Neural cell (in vitro differentiated cells): ENCODE results near the gene STK10. TPM values are rescaled to one million over a fixed set of nuclear protein-coding genes. Genes with fewer than 3 reads are reported as not detected.

Experiments used
- H2AFZ ChIP-seq: fragments of 200-600, 300-800 bp; sonication (generic), shearing (Covaris generic); 2 replicates; pipeline ENCODE4 v1.6.0; 2014; ENCODE audit warnings: low read depth, mild to moderate bottlenecking, antibody characterized with exemption, low read length, moderate library complexity
- H3F3A ChIP-seq: fragments of 200-600 bp; shearing (Covaris generic); 2 replicates; pipeline ENCODE4 v1.6.1; 2016; ENCODE audit warnings: mild to moderate bottlenecking, moderate library complexity, mixed read lengths, antibody characterized with exemption, low read length; ENCODE audit not compliant: insufficient read depth, poor library complexity, severe bottlenecking
- H3K27ac ChIP-seq: fragments of 200-600, 300-800 bp; sonication (generic), shearing (Covaris generic); 2 replicates; pipeline ENCODE4 v1.5.1; 2014; ENCODE audit warnings: mild to moderate bottlenecking, low read length, moderate library complexity
- H3K27me3 ChIP-seq: fragments of 300-800, 200-600 bp; sonication (generic), shearing (Covaris generic); 2 replicates; pipeline ENCODE4 v1.6.0; 2014; ENCODE audit warnings: mild to moderate bottlenecking, low read depth, low read length, moderate library complexity; ENCODE audit not compliant: insufficient read depth
- H3K36me3 ChIP-seq: fragments of 300-800, 200-600 bp; sonication (generic), shearing (Covaris generic); 2 replicates; pipeline ENCODE4 v1.5.1; 2014; ENCODE audit warnings: mild to moderate bottlenecking, antibody characterized with exemption, low read length, moderate library complexity; ENCODE audit not compliant: insufficient read depth
- H3K4me2 ChIP-seq: fragments of 300-800, 200-600 bp; sonication (generic), shearing (Covaris generic); 2 replicates; pipeline ENCODE4 v1.6.0; 2014; ENCODE audit warnings: mild to moderate bottlenecking, low read length
- H3K4me3 ChIP-seq: fragments of 300-800, 200-600 bp; sonication (generic), shearing (Covaris generic); 2 replicates; pipeline ENCODE4 v1.5.1; 2014; ENCODE audit warnings: mild to moderate bottlenecking, low read length, moderate library complexity
- H3K79me2 ChIP-seq: fragments of 200-600 bp; shearing (Covaris generic); replicated peaks from 2 replicates; pipeline ENCODE4 v1.6.0; 2014; ENCODE audit warnings: mild to moderate bottlenecking, low read length, moderate library complexity; ENCODE audit not compliant: insufficient read depth
- H3K9ac ChIP-seq: fragments of 300-800, 200-600 bp; sonication (generic), shearing (Covaris generic); 2 replicates; pipeline ENCODE4 v1.6.1; 2016; ENCODE audit warnings: mild to moderate bottlenecking, low read length, mixed read lengths
- H3K9me2 ChIP-seq: fragments of 200-600 bp; shearing (Covaris generic); 2 replicates; pipeline ENCODE4 v1.6.1; 2016; ENCODE audit warnings: mild to moderate bottlenecking, low read length, mixed read lengths; ENCODE audit not compliant: insufficient read depth
- H3K9me3 ChIP-seq: fragments of 200-600, 300-800 bp; sonication (generic), shearing (Covaris generic); 2 replicates; pipeline ENCODE4 v1.6.1; 2016; ENCODE audit warnings: mild to moderate bottlenecking, mixed run types, low read length, moderate library complexity, mixed read lengths
- H4K20me1 ChIP-seq: fragments of 200-600 bp; shearing (Covaris generic); 2 replicates; pipeline ENCODE4 v1.6.1; 2016; ENCODE audit warnings: mild to moderate bottlenecking, mixed run types; ENCODE audit not compliant: insufficient read depth
- EP300 ChIP-seq: fragments of 450-650 bp; conservative IDR thresholded peaks from 2 replicates; pipeline ENCODE4 v1.6.1; 2014; ENCODE audit warnings: antibody characterized with exemption, mild to moderate bottlenecking, moderate library complexity; ENCODE audit not compliant: poor library complexity, severe bottlenecking
- EZH2 ChIP-seq: fragments of 200-600, 300-800 bp; shearing (Covaris generic), sonication (generic); IDR thresholded peaks from 2 replicates; pipeline ENCODE4 v1.6.1; 2014; ENCODE audit warnings: antibody characterized with exemption, low read length, borderline replicate concordance, mild to moderate bottlenecking; ENCODE audit not compliant: insufficient read depth, poor library complexity, severe bottlenecking
- MXI1 ChIP-seq: fragments of 450-650 bp; conservative IDR thresholded peaks from 2 replicates; pipeline ENCODE4 v1.6.1; 2014; ENCODE audit warnings: antibody characterized with exemption, mild to moderate bottlenecking; ENCODE audit not compliant: poor library complexity, severe bottlenecking
- POLR2AphosphoS5 ChIP-seq: IDR thresholded peaks from 2 replicates; pipeline ENCODE4 v1.6.1; 2012
- RAD21 ChIP-seq: fragments of 450-650 bp; conservative IDR thresholded peaks from 2 replicates; pipeline ENCODE4 v1.6.1; 2014; ENCODE audit warnings: antibody characterized with exemption, mild to moderate bottlenecking, moderate library complexity
- SMC3 ChIP-seq: fragments of 450-650 bp; conservative IDR thresholded peaks from 2 replicates; pipeline ENCODE4 v1.6.1; 2014; ENCODE audit warnings: antibody characterized with exemption, mild to moderate bottlenecking, moderate library complexity; ENCODE audit not compliant: poor library complexity
- TAF1 ChIP-seq: IDR thresholded peaks from 2 replicates; pipeline ENCODE4 v1.6.1; 2012; ENCODE audit warnings: low read depth
- polyA plus RNA-seq: library from polyadenylated mRNA; depleted of rRNA; stranded (reverse); fragments of >200 nt; gene quantifications from 2 replicates; pipeline ENCODE4 v1.2.3, GENCODE V29; 2014
- TF ChIP-seq, protein P1 (sequence below): fragments of 450-650 bp; IDR thresholded peaks from 2 replicates; pipeline ENCODE4 v1.5.1; 2014; ENCODE audit warnings: antibody characterized with exemption, mild to moderate bottlenecking, moderate library complexity; ENCODE audit not compliant: poor library complexity, severe bottlenecking
- TF ChIP-seq, protein P2 (sequence below): IDR thresholded peaks from 2 replicates; pipeline ENCODE4 v1.6.1; 2012; ENCODE audit warnings: borderline replicate concordance

The STK10 gene
- polyA plus RNA-seq, 1 donor from 2014 or later, result 8.2 TPM

DNA sequence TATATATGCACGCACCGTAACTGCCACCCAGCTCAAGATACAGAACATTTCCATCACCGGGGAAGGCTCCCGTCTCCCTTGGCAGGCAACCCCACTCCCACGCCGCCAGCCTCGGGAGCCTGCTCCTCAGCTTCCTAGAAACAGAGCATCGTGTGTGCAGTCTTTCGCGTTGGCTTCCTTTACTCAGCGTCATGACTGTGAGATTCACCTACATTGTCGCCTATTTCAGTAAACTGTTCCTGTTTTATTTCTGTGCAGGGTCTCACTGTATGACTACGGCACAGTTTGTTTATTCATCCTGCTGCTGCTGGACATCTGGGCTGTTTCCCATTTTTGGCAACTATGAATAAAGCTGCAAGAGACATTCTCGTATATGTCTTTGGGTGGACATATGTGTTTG lies 90.7 kb downstream of the STK10 start:
- H3K27me3 ChIP-seq, result no peaks in the 10 kb centered on the region
- no peaks in the 10 kb centered on the region for H3K9me3 ChIP-seq
- no peak for TF ChIP-seq MXI1
- no peaks in the 10 kb centered on the region for H4K20me1 ChIP-seq
- H3K4me2 ChIP-seq, result no peak overlapping the region
- no peaks in the 10 kb centered on the region for H3K79me2 ChIP-seq
- no peaks in the 10 kb centered on the region for H3K9me2 ChIP-seq
- no peak overlapping the region for H3K27ac ChIP-seq
- no peak overlapping the region for H3K4me3 ChIP-seq
- H3F3A ChIP-seq, result no peaks in the 10 kb centered on the region
- no peak overlapping the region for H3K9ac ChIP-seq
- no peak overlapping the region for H2AFZ ChIP-seq
- H3K36me3 ChIP-seq, result no peaks in the 10 kb centered on the region

DNA sequence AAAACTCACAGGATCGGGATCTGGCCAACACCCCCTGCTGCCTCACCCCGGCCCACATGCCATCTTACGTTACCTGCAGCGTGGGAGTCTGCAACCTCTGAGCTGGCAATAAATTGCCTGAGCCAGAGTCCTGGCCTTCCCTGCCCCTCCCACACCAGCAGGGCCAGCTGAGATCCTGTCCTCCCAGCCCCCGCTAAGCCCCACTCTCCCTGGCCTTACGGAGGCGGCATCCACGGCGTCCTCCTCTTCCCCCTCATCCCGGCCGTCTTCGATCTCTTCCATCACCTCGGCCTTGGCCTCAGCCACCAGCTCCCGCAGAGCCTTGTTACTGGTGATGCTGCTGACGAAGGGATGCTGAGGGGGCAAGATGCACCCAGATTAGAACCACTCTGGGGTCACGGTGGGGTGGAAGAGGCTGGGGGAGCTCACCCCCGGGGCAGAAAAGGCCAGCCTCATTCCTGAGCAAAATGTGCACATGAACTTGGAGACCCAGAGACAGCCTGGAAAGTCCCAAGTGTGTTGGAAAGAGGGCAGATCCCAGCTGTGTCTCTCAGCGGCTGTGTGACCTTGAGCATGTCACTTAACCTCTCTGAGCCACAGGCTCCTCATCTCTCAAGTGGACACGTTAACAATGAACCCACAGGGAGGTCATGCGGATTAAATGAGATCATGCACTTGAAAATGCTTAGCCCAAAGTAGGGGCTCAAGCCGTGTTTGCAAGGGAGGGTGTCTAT lies 91.7 kb downstream of the STK10 start:
- Histone ChIP-seq H3K36me3 (no peaks in the 10 kb centered on the region), H4K20me1 (no peaks in the 10 kb centered on the region), H3K9me2 (no peaks in the 10 kb centered on the region), H3K4me3 (no peak overlapping the region), H2AFZ (no peak overlapping the region), H3K27ac (no peak overlapping the region), H3K27me3 (no peaks in the 10 kb centered on the region), H3K4me2 (no peak overlapping the region), H3K9ac (no peak overlapping the region), H3F3A (no peaks in the 10 kb centered on the region), H3K9me3 (no peaks in the 10 kb centered on the region), H3K79me2 (no peaks in the 10 kb centered on the region)
- TF ChIP-seq RAD21 (no peak), MXI1 (no peak), TAF1 (no peak), SMC3 (no peak), POLR2AphosphoS5 (no peak), EZH2 (no peak), EP300 (no peak)
- TF ChIP-seq, protein P1, sequence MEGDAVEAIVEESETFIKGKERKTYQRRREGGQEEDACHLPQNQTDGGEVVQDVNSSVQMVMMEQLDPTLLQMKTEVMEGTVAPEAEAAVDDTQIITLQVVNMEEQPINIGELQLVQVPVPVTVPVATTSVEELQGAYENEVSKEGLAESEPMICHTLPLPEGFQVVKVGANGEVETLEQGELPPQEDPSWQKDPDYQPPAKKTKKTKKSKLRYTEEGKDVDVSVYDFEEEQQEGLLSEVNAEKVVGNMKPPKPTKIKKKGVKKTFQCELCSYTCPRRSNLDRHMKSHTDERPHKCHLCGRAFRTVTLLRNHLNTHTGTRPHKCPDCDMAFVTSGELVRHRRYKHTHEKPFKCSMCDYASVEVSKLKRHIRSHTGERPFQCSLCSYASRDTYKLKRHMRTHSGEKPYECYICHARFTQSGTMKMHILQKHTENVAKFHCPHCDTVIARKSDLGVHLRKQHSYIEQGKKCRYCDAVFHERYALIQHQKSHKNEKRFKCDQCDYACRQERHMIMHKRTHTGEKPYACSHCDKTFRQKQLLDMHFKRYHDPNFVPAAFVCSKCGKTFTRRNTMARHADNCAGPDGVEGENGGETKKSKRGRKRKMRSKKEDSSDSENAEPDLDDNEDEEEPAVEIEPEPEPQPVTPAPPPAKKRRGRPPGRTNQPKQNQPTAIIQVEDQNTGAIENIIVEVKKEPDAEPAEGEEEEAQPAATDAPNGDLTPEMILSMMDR, result no peak
- TF ChIP-seq, protein P2, sequence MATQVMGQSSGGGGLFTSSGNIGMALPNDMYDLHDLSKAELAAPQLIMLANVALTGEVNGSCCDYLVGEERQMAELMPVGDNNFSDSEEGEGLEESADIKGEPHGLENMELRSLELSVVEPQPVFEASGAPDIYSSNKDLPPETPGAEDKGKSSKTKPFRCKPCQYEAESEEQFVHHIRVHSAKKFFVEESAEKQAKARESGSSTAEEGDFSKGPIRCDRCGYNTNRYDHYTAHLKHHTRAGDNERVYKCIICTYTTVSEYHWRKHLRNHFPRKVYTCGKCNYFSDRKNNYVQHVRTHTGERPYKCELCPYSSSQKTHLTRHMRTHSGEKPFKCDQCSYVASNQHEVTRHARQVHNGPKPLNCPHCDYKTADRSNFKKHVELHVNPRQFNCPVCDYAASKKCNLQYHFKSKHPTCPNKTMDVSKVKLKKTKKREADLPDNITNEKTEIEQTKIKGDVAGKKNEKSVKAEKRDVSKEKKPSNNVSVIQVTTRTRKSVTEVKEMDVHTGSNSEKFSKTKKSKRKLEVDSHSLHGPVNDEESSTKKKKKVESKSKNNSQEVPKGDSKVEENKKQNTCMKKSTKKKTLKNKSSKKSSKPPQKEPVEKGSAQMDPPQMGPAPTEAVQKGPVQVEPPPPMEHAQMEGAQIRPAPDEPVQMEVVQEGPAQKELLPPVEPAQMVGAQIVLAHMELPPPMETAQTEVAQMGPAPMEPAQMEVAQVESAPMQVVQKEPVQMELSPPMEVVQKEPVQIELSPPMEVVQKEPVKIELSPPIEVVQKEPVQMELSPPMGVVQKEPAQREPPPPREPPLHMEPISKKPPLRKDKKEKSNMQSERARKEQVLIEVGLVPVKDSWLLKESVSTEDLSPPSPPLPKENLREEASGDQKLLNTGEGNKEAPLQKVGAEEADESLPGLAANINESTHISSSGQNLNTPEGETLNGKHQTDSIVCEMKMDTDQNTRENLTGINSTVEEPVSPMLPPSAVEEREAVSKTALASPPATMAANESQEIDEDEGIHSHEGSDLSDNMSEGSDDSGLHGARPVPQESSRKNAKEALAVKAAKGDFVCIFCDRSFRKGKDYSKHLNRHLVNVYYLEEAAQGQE, result no peak
